Right ventricle myocardium inferior (tissue), 1 donor: ENCODE data around the gene PDE5A. TPM values are rescaled to one million over a fixed set of nuclear protein-coding genes. Genes with fewer than 3 reads are reported as not detected.

Experiments used
- ATAC-seq: fragments of 200-7000 bp; cut with Tn5 transposase; one replicate; pipeline ENCODE4 v1.9.1; 2020; ENCODE audit warnings: mild to moderate bottlenecking, moderate library complexity
- DNase-seq: peaks from one replicate; pipeline ENCODE4 v3.0.0; 2021; ENCODE audit errors: missing footprints
- intact Hi-C: fragments of 100-400 bp; cut with DNase I; formaldehyde crosslinking; loops from one replicate; pipeline ENCODE4 v1.11.0; 2022
- total RNA-seq: library from RNA; stranded (reverse); fragmentation: NEBNext Ultra II Directional; extraction: Animal tissue kit (Norgen Biotek cat#: 25700); gene quantifications from one replicate; pipeline ENCODE4 v1.2.1, GENCODE V29; 2021
- donor health status: DM: no; HTN: yes; CAD: no; lungs with severe emphysema.

PDE5A gene
- total RNA-seq, 1 donor from 2014 or later = 7.4 TPM

GRCh38 chr4:119598521-119598920 lies 30.1 kb downstream of the PDE5A start:
- no peak for DNase-seq
- intact Hi-C loops = no loop called here
- ATAC-seq = no peak

DNA sequence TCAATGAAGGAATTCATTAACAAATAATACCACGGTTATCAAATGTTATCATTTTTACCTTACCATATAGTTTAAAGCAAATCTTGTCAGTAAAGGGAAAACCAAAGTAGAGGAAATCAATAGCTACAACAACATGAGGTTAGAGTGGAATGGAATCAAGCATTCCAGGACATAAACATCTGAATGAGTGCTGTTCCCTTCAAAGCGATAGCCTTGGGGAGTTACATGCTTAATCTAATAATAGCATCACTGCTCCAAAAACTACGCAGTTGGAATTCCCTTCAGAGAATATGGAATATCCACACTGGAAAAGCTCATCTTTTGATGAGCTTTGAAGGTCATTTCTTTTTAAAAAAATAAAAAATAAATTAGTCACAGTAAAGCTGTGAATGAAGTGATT lies 31.2 kb downstream of the PDE5A start:
- no peak for ATAC-seq
- DNase-seq = no peak
- intact Hi-C loops = no loop called here

DNA sequence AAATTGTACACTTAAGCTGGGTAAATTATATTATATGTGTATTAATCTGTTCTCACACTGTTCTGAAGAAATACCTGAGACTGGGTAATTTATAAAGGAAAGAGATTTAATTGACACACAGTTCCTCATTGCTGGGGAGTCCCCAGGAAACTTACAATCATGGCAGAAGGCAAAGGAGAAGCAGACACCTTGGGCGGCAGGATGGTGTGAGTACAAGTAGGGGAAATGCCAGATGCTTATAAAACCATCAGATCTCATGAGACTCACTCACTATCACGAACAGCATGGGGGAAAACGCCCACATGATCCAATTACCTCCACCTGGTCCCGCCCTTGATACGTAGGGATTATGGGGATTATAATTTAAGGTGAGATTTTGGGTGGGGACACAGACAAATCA lies 34.9 kb downstream of the PDE5A start:
- DNase-seq = no peak
- intact Hi-C loops = no loop called here
- ATAC-seq = no peak

DNA sequence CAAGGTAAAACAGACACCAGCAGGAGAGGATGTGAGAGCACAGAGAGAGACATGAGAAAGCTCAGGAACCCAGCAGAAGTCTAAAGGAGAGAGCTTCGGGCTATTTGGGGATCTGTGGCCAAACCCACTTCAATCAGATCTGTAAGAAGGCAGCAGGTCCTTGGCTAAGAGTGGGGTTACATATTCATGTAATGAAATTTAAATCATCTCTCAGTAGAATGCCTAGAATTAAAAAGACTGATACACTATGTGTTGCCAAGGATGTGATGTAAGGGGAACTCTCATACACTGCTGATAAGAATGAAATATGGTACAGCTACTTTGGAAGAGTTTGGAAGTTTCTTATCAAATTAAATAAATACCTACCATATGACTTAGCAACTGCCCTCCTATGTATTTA lies 35.8 kb downstream of the PDE5A start:
- no peak for ATAC-seq
- intact Hi-C loops = no loop called here
- no peak for DNase-seq

DNA sequence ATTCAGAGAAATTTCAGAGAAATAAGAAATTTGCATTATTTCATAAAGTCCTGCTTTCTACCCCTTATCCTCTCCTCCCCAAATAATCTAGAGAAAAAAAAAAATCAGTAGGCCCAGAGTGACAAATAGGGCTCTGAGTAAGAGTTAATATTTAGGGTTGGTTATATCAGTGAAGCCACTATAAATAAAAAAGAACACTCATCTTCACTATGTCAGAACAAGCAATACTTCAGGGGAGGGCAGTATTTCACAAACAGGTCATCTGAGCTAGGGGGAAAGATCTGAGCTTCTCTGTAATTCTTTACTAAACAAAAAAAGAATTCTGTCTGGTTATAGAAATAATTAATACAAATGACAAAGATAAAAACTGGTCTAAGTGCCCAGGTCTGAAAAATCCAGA lies 39.4 kb downstream of the PDE5A start:
- intact Hi-C loops = no loop called here
- DNase-seq (no peak), ATAC-seq (no peak)

GRCh38 chr4:119587796-119588195 lies 40.8 kb downstream of the PDE5A start:
- ATAC-seq (no peak), DNase-seq (no peak)
- intact Hi-C loops = no loop called here

GRCh38 chr4:119585771-119586170 lies 42.8 kb downstream of the PDE5A start:
- intact Hi-C loops = no loop called here
- DNase-seq = no peak
- no peak for ATAC-seq

- DNase-seq (no peak), ATAC-seq (no peak)
- intact Hi-C loops = no loop called here
Observed at GRCh38 chr4:119581190-119581873, 47.3 kb downstream of the PDE5A start.

- ATAC-seq (no peak), DNase-seq (no peak)
- intact Hi-C loops = no loop called here
Observed at GRCh38 chr4:119580293-119580692, 48.3 kb downstream of the PDE5A start.

GRCh38 chr4:119579823-119580222 lies 48.8 kb downstream of the PDE5A start:
- DNase-seq (no peak), ATAC-seq (no peak)
- intact Hi-C loops = no loop called here

DNA sequence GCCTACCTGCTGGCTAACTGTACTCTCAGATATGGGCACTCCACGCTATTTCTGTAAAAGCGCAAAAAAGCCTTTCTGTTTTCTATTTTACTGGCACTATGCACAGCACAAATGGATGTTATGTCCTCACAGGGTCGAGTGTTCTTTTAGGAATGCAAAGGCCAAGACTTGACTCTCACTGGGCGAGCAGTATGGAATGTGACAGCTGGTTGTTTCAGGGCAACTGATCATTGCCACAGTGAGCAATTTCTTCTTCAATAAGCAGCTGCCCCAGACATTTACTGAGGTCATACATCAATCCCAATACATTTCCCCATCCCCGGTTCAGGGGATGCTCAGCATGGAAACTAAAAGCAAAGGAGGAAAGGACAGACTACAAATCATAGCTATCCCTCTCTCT lies 58.2 kb downstream of the PDE5A start:
- no peak for ATAC-seq
- DNase-seq = no peak
- intact Hi-C loops = no loop called here

DNA sequence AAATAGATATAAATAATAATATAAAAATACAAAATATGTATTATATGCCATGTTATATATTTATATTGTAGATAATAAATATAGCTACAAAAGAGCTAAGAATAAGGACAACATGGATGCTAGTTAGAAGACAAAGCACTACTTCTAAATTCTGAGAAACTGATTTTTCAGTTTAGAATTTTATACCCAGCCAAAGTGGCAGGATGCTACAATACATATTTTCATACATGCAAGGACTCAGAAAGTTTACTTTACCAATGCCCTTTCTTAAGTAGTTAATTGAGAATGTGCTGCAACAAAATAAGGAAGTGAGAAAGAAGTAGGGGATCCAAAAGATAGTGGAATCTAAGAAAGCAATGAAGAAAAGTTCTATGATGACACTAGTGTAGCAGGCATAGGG lies 64.5 kb downstream of the PDE5A start:
- DNase-seq = no peak
- no peak for ATAC-seq
- intact Hi-C loops = no loop called here

DNA sequence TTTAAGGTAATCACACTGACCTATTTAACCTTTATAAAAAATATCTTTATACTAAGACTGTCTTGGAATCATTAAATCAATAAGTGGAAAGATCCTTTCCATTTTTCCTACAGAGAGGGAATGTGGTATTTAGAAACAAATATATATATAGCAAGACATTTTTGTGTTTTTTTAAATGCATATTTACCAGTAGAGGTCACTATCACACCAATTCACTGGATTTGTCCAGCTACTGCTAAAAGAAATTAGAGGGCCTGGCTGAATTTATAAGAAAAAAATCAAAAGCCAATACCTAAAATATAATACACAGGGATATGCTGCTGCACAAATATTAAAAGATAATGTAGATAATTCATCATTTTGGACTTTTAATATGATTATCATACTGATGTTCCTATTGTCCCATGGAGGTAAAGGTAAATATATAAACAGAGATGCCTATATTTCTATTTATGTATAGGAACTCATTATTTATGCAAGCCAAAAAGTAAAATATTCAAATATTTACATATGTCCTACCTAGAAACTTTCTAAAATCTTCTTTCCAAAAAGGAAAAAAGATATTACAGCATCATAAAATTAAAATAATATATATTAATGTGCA lies 69.5 kb downstream of the PDE5A start:
- intact Hi-C loops = loop anchor here (2.0 to 5.0 kb wide), 2 partner anchors 68 to 493 kb away; no protein-coding TSS in a partner anchor
- ATAC-seq = no peak
- DNase-seq = no peak

DNA sequence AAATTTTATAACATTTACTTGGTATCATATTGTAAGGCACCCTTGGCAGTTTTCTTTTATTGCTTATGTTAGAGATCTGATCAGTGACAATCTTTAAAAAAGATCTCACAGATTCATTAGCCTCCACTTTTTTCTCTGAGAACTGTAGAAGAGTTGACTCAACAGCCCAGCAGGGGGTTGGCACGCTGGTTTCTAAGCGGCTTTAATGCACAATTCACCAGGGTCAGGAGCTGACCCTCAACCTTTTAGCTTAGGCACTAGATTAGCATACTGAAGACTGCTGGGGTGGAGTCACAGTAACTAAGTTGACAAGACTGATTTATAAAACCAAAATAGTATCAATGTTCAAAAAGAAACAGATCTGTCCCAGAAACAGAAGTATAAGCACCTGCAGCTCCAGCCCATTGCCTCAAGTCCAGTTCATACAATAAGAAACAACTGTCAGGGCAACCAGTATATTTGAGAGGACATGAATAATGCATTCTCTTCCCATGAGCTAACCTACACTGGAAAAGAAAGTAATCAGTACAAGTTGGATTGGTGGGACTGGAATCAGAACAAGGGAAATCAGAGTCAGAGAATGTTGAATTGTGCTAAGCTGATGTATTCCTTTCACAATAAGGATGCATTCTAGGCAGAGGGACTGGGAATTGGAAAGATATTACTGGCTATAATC lies 77.6 kb downstream of the PDE5A start:
- intact Hi-C loops = no loop called here
- ATAC-seq (no peak), DNase-seq (no peak)

- intact Hi-C loops = no loop called here
- ATAC-seq = no peak
- no peak for DNase-seq
Observed at GRCh38 chr4:119549639-119550038, 79.0 kb downstream of the PDE5A start.

DNA sequence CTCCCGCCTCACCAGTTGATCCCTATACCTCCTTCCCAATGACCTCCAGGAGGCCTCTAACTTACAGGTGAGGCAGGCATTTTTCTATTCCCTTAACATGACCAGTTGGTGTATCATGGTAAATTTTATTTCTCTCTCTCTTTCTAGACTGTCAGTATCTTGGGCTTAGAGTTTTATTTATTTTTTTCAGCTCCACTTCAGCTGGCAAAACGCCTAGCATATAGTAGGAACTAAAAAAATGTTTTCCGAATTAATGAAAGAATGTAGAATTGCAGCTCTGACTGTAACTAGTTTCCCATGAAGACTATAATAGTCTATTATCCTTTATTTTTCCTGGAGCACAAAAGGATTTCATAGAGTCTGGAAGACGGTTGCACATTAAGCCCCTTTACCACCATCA lies 84.8 kb downstream of the PDE5A start:
- ATAC-seq = no peak
- intact Hi-C loops = no loop called here

GRCh38 chr4:119543187-119543586 lies 85.4 kb downstream of the PDE5A start:
- DNase-seq (no peak), ATAC-seq (no peak)
- intact Hi-C loops = no loop called here

More for the DNA sequence above, 84.8 kb downstream of the PDE5A start:
- no peak for DNase-seq

- ATAC-seq (no peak), DNase-seq (no peak)
- intact Hi-C loops = no loop called here
Observed at GRCh38 chr4:119540249-119540648, 88.4 kb downstream of the PDE5A start.

- intact Hi-C loops = no loop called here
- ATAC-seq (no peak), DNase-seq (no peak)
Observed at GRCh38 chr4:119537586-119537985, 91.0 kb downstream of the PDE5A start.
